Activated T-cell treated with anti-CD3 and anti-CD28 coated beads, Interleukin-2, amount 50 U/mL, for 4 hours (primary cell): ENCODE results near the gene PPOX. TPM values are rescaled to one million over a fixed set of nuclear protein-coding genes. Genes with fewer than 3 reads are reported as not detected.

ENCODE experiments used
- total RNA-seq, 3 donors: library from RNA; stranded (reverse); gene quantifications; one replicate each; pipeline ENCODE4 v1.2.1, GENCODE V29; 2021

The PPOX gene
- total RNA-seq, 3 donors from 2014 or later = 10.0 to 13.8 (median 12.8) TPM

Other genes with a start within 250 kb of the PPOX start
- not detected for gene ITLN2, start 211.6 kb upstream of the PPOX start, total RNA-seq
- 1 to 10 TPM; 3.9 to 7.6 (median 7.3) TPM for gene F11R, start 145.3 kb upstream of the PPOX start, total RNA-seq
- 10 to 100 TPM; 20.3 to 67.2 (median 25.6) TPM for gene TSTD1, start 127.5 kb upstream of the PPOX start, total RNA-seq
- 10 to 100 TPM; 44.3 to 53.0 (median 44.9) TPM for gene USF1, start 120.4 kb upstream of the PPOX start, total RNA-seq
- 100 to 1,000 TPM; 103 to 128 (median 106) TPM for gene ARHGAP30, start 96.5 kb upstream of the PPOX start, total RNA-seq
- gene NECTIN4, start 76.9 kb upstream of the PPOX start, total RNA-seq = under 1 TPM in 1 of 3 donors, not detected in 2; 0.08 TPM
- gene KLHDC9, start 68.1 kb upstream of the PPOX start, total RNA-seq = under 1 TPM in 1 of 3 donors, not detected in 2; 0.43 TPM
- gene PFDN2, start 48.4 kb upstream of the PPOX start, total RNA-seq = 100 to 1,000 TPM; 231 to 238 (median 235) TPM
- gene NIT1, start 48.3 kb upstream of the PPOX start, total RNA-seq = 10 to 100 TPM; 41.4 to 51.8 (median 42.2) TPM
- 10 to 100 TPM; 50.7 to 56.7 (median 51.2) TPM for gene DEDD, start 33.8 kb upstream of the PPOX start, total RNA-seq
- 10 to 100 TPM; 87.5 to 98.8 (median 92.8) TPM for gene UFC1, start 12.4 kb upstream of the PPOX start, total RNA-seq
- 10 to 100 TPM; 25.0 to 28.3 (median 27.4) TPM for gene USP21, start 6.9 kb upstream of the PPOX start, total RNA-seq
- gene B4GALT3, start 11.1 kb downstream of the PPOX start, total RNA-seq = 10 to 100 TPM; 73.9 to 76.3 (median 75.9) TPM
- gene ADAMTS4, start 32.6 kb downstream of the PPOX start, total RNA-seq = 1 to 10 TPM in 1 of 3 donors, under 1 TPM in 2; 0.34 to 1.1 (median 0.63) TPM
- gene NDUFS2, start 35.9 kb downstream of the PPOX start, total RNA-seq = 10 to 100 TPM; 70.7 to 80.5 (median 73.2) TPM
- gene FCER1G, start 48.9 kb downstream of the PPOX start, total RNA-seq = 1 to 10 TPM in 1 of 3 donors, under 1 TPM in 1, not detected in 1; 0.83 to 1.4 TPM
- 1 to 10 TPM; 1.1 to 2.0 (median 2.0) TPM for gene APOA2, start 57.2 kb downstream of the PPOX start, total RNA-seq
- gene TOMM40L, start 59.6 kb downstream of the PPOX start, total RNA-seq = 10 to 100 TPM; 23.8 to 29.8 (median 25.5) TPM
- under 1 TPM in 1 of 3 donors, not detected in 2; 0.46 TPM for gene NR1I3, start 71.8 kb downstream of the PPOX start, total RNA-seq
- gene PCP4L1, start 92.3 kb downstream of the PPOX start, total RNA-seq = not detected
- gene MPZ, start 143.5 kb downstream of the PPOX start, total RNA-seq = 1 to 10 TPM in 2 of 3 donors, under 1 TPM in 1; 0.83 to 2.0 (median 1.1) TPM
- 100 to 1,000 TPM; 179 to 202 (median 186) TPM for gene SDHC, start 148.0 kb downstream of the PPOX start, total RNA-seq
- not detected for gene CFAP126, start 201.4 kb downstream of the PPOX start, total RNA-seq